GM12873 (cell line): ENCODE data around the gene RBBP8.

Experiments used
- CTCF ChIP-seq: IDR thresholded peaks from 2 replicates; pipeline ENCODE4 v1.5.1; 2012; ENCODE audit warnings: low read depth, mild to moderate bottlenecking, moderate library complexity, low read length, control low read depth; ENCODE audit not compliant: insufficient read depth; ENCODE audit errors: missing control alignments

Gene RBBP8

GRCh38 chr18:23068011-23068410 is 134.9 kb downstream of the RBBP8 start:
- TF ChIP-seq CTCF, result no peak

DNA sequence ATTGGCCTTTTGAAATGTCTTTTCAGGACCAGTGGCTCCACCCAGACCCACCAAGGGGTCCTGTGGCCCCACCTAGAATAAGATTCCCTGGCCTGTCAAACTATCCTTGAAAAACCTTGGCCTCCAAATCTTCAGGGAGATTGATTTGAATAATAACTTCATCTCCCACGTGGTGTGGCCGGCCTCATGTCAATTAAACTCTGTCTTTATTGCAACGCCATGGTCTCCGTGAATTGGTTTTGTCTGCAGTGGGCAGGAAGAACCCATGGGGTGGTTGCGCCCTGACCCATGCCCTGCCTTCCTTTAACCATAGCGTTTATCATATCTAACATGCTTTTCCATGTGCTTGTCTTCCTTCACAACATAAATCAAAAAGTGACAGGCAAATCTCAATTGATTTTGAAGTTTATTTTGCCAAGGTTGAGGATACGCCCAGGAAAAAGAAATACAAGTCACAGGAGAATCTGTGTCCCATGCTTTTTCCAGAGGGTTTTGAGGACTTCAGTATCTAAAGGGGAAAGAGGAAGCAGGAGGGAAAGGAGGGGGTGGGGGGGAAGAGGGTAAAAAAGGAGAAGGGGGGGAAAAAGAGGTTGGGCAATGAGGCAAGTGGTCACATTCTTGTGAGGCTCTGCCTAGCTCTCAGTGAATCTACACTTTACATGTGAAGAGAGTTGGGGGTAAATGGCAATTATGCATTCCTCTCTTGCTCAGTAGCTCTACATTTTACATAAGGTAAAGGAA is 135.6 kb downstream of the RBBP8 start:
- TF ChIP-seq CTCF, result no peak

- no peak for TF ChIP-seq CTCF
These were observed 136.4 kb downstream of the RBBP8 start for GRCh38 chr18:23069481-23069880.

DNA sequence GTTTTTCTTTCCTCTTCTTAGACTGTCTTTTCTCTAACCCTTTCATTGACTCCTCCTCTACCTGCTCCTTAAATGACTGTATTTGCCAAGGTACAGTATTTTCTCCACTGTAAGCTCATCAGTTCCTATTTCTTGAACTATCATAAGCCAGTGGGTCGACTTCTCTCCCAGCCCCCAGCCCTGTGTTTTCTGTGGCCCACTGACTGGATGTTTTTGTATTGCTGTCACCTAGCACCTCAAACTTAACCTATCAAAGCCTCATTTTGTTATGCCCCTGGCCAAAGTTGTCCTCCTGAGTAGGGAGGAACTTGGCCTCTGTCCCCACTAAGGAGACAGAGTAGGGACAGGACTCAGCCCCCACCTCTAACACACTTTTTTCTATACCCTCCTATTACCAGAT is 136.8 kb downstream of the RBBP8 start:
- no peak for TF ChIP-seq CTCF

- TF ChIP-seq CTCF, result no peak
These were observed 138.2 kb downstream of the RBBP8 start for GRCh38 chr18:23071285-23071684.

DNA sequence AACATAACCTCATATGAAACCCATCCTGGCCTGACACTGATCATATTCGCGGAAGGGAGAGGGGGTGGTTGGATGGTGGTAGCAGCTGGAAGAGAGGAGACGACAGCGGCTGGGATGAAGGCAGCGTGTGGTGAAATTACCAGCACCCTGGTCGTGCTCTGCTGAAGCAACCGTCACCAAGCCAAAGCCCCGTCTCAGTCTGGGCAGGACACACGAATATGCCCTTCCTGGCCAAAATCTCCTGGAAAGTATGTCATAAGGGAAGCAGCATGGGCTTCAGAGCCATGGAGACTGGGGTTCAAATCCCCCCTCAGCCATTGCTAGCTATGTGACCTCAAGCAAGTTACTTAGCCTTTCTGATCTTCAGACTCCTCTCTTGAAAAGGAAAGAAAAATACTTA is 139.0 kb downstream of the RBBP8 start:
- no peak for TF ChIP-seq CTCF

GRCh38 chr18:23073996-23074606 is 141.0 kb downstream of the RBBP8 start:
- TF ChIP-seq CTCF, result no peak
